ENCODE measurements around the gene CDK16. TPM values are rescaled to one million over a fixed set of nuclear protein-coding genes. Genes with fewer than 3 reads are reported as not detected.

Gene CDK16
- total RNA-seq, 1 donor from 2014 or later: 59.2 TPM

- peaks cover 85% of the 10 kb centered on the region for H3K36me3 ChIP-seq
- no peaks in the 10 kb centered on the region for H3K27me3 ChIP-seq (ENCODE audit: low read depth)
- intact Hi-C loops (cut with DNase I): no loop called here
These were observed 42.3 kb upstream of the CDK16 start for GRCh38 chrX:47176101-47176740.

GRCh38 chrX:47177079-47177478 is 41.4 kb upstream of the CDK16 start:
- DNase-seq (no peak), ATAC-seq (no peak)
- Histone ChIP-seq H3K4me1 (no peaks in the 10 kb centered on the region), H3K9me3 (no peaks in the 10 kb centered on the region), H3K4me3 (no peak overlapping the region), H3K36me3 (peaks cover 90% of the 10 kb centered on the region), H3K27ac (no peak overlapping the region), H3K27me3 (ENCODE audit: low read depth) (no peaks in the 10 kb centered on the region)
- intact Hi-C loops (cut with DNase I): no loop called here
- TF ChIP-seq, protein P1, sequence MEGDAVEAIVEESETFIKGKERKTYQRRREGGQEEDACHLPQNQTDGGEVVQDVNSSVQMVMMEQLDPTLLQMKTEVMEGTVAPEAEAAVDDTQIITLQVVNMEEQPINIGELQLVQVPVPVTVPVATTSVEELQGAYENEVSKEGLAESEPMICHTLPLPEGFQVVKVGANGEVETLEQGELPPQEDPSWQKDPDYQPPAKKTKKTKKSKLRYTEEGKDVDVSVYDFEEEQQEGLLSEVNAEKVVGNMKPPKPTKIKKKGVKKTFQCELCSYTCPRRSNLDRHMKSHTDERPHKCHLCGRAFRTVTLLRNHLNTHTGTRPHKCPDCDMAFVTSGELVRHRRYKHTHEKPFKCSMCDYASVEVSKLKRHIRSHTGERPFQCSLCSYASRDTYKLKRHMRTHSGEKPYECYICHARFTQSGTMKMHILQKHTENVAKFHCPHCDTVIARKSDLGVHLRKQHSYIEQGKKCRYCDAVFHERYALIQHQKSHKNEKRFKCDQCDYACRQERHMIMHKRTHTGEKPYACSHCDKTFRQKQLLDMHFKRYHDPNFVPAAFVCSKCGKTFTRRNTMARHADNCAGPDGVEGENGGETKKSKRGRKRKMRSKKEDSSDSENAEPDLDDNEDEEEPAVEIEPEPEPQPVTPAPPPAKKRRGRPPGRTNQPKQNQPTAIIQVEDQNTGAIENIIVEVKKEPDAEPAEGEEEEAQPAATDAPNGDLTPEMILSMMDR (IDR thresholded peaks at IDR 0.05): no peak

More at GRCh38 chrX:47176101-47176740, 42.3 kb upstream of the CDK16 start:
- H3K27ac ChIP-seq: no peak overlapping the region
- ATAC-seq: no peak
- H3K4me3 ChIP-seq: no peak overlapping the region
- H3K4me1 ChIP-seq: no peaks in the 10 kb centered on the region
- no peaks in the 10 kb centered on the region for H3K9me3 ChIP-seq
- TF ChIP-seq, protein P1 (IDR thresholded peaks at IDR 0.05): no peak
- DNase-seq: no peak

DNA sequence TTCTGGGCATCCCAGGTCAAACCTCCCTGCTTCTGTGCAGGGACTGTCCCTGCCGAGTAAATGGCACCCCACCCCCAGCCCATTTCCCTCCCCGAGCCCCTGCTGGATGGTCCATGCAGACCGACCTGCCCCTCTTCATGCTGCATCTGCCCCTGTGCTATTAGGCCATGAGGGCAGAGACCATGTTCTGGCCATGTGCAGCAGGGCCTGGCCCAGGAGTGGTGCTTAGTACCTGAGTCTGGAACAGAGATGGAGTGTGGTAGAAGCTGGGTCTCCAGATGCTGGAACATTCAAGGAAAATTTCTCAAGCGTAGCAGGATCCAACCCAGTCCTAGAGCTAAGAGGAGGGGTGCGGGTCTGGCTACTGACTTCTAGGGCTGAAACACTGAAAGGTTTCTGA is 40.1 kb upstream of the CDK16 start:
- no peaks in the 10 kb centered on the region for H3K27me3 ChIP-seq (ENCODE audit: low read depth)
- no peak overlapping the region for H3K27ac ChIP-seq
- DNase-seq: no peak
- TF ChIP-seq, protein P1 (IDR thresholded peaks at IDR 0.05): no peak
- intact Hi-C loops (cut with DNase I): no loop called here
- H3K9me3 ChIP-seq: no peaks in the 10 kb centered on the region
- no peak overlapping the region for H3K4me3 ChIP-seq
- peaks cover 90% of the 10 kb centered on the region for H3K36me3 ChIP-seq
- H3K4me1 ChIP-seq: no peaks in the 10 kb centered on the region
- no peak for ATAC-seq

- ATAC-seq (no peak), DNase-seq (no peak)
- peaks cover 92% of the 10 kb centered on the region for H3K36me3 ChIP-seq
- H3K27ac ChIP-seq: no peak overlapping the region
- H3K9me3 ChIP-seq: no peaks in the 10 kb centered on the region
- H3K4me3 ChIP-seq: no peak overlapping the region
- intact Hi-C loops (cut with DNase I): no loop called here
- no peaks in the 10 kb centered on the region for H3K4me1 ChIP-seq
- no peaks in the 10 kb centered on the region for H3K27me3 ChIP-seq (ENCODE audit: low read depth)
- TF ChIP-seq, protein P1 (IDR thresholded peaks at IDR 0.05): no peak
These were observed 39.1 kb upstream of the CDK16 start for GRCh38 chrX:47179221-47179927.

DNA sequence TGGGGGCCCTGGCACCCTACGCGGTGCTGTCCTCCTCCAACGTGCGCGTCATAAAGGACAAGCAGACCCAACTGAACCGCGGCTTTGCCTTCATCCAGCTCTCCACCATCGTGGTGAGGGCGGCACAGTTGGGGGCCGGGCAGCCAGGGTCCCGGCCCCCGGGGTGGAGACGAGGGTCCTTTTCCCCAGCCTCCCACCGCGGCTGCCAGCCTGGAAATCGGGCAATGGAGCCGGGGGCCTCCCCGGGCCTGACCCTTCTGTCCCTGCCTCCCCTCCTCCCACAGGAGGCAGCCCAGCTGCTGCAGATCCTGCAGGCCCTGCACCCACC is 38.6 kb upstream of the CDK16 start:
- Histone ChIP-seq H3K36me3 (peaks cover 95% of the 10 kb centered on the region), H3K27me3 (ENCODE audit: low read depth) (no peaks in the 10 kb centered on the region), H3K4me3 (no peak overlapping the region), H3K4me1 (no peaks in the 10 kb centered on the region), H3K9me3 (no peaks in the 10 kb centered on the region), H3K27ac (no peak overlapping the region)
- TF ChIP-seq, protein P1 (IDR thresholded peaks at IDR 0.05): no peak
- DNase-seq (no peak), ATAC-seq (no peak)
- intact Hi-C loops (cut with DNase I): no loop called here
